ENCODE measurements around the gene TCF7L2. TPM values are rescaled to one million over a fixed set of nuclear protein-coding genes. Genes with fewer than 3 reads are reported as not detected.
A peak's percentile ranks its signal among the peaks of the same experiment; 100 is the strongest.

TCF7L2 gene
- total RNA-seq, 1 donor: 8.8 TPM

DNA sequence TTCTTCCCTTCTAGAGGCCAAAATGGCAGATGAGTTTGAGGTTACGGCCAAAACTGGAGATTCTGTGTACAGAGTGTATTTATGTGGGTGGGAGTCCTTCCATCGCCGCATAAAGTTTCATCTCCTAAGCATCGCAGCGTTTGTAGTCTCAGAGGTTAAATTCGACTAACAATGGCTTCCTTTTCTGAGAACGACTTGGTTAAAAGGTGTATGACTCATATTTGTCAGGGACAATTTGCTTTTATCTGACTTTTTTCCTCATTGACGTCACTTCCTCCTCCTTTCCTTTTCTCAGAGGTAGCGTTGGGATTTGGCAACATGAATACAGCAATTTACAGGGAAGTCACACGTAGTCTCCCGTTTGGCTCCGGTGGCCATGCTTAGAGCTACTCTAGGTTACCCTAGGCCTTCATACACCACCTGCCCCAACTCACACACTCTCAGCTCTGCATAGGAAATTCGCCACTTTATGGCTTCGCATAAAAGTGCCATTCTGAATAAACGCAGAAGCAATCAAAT, 37.6 kb upstream of the TCF7L2 start:
- H3K4me3 ChIP-seq (ENCODE audit: low read depth, low read length): no peak overlapping the region
- DNase-seq (ENCODE audit: low read depth): no peak
- TF ChIP-seq, protein P1, sequence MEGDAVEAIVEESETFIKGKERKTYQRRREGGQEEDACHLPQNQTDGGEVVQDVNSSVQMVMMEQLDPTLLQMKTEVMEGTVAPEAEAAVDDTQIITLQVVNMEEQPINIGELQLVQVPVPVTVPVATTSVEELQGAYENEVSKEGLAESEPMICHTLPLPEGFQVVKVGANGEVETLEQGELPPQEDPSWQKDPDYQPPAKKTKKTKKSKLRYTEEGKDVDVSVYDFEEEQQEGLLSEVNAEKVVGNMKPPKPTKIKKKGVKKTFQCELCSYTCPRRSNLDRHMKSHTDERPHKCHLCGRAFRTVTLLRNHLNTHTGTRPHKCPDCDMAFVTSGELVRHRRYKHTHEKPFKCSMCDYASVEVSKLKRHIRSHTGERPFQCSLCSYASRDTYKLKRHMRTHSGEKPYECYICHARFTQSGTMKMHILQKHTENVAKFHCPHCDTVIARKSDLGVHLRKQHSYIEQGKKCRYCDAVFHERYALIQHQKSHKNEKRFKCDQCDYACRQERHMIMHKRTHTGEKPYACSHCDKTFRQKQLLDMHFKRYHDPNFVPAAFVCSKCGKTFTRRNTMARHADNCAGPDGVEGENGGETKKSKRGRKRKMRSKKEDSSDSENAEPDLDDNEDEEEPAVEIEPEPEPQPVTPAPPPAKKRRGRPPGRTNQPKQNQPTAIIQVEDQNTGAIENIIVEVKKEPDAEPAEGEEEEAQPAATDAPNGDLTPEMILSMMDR (IDR thresholded peaks at IDR 0.05; ENCODE audit: insufficient read depth, low read length): no peak

- TF ChIP-seq, protein P1 (IDR thresholded peaks at IDR 0.05; ENCODE audit: insufficient read depth, low read length): no peak
- H3K4me3 ChIP-seq (ENCODE audit: low read depth, low read length): no peak overlapping the region
- DNase-seq (ENCODE audit: low read depth): no peak
These were observed 36.8 kb upstream of the TCF7L2 start for GRCh38 chr10:112913255-112913654.

- TF ChIP-seq, protein P1 (IDR thresholded peaks at IDR 0.05; ENCODE audit: insufficient read depth, low read length): no peak
- H3K4me3 ChIP-seq (ENCODE audit: low read depth, low read length): no peak overlapping the region
- no peak for DNase-seq (ENCODE audit: low read depth)
These were observed 36.3 kb upstream of the TCF7L2 start for GRCh38 chr10:112913661-112914287.

DNA sequence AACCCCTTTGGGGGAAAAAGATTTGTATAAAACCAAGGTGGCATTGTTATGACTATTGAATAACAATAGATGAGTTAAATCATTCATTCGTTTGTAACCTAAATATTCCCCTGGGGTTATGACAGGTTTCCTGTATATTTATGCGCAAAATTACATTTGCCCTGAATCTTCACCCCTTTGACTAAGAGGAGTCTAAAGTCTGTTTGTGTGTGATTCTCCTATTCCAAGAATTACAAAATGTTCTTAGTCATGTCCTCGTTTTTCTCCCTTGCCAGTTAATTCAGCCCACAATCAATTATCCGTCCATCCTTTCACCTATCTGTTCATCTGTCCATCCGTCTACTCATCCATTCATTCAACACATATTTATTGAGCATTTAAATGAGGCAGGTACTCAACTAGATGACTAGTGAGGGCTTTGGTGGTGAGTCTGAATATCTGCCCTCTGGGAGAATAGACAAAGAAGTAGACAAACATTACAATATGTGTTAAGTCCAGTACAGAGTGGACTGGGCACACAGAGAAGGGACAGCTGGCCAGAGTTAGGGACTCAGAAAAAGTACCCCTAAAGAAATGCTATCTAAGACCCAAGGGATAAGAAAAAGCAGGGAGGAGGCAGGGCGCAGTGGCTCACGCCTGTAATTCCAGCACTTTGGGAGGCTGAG, 35.6 kb upstream of the TCF7L2 start:
- TF ChIP-seq, protein P1 (IDR thresholded peaks at IDR 0.05; ENCODE audit: insufficient read depth, low read length): no peak
- peak; percentile 11 for DNase-seq (ENCODE audit: low read depth)
- no peak overlapping the region for H3K4me3 ChIP-seq (ENCODE audit: low read depth, low read length)

DNA sequence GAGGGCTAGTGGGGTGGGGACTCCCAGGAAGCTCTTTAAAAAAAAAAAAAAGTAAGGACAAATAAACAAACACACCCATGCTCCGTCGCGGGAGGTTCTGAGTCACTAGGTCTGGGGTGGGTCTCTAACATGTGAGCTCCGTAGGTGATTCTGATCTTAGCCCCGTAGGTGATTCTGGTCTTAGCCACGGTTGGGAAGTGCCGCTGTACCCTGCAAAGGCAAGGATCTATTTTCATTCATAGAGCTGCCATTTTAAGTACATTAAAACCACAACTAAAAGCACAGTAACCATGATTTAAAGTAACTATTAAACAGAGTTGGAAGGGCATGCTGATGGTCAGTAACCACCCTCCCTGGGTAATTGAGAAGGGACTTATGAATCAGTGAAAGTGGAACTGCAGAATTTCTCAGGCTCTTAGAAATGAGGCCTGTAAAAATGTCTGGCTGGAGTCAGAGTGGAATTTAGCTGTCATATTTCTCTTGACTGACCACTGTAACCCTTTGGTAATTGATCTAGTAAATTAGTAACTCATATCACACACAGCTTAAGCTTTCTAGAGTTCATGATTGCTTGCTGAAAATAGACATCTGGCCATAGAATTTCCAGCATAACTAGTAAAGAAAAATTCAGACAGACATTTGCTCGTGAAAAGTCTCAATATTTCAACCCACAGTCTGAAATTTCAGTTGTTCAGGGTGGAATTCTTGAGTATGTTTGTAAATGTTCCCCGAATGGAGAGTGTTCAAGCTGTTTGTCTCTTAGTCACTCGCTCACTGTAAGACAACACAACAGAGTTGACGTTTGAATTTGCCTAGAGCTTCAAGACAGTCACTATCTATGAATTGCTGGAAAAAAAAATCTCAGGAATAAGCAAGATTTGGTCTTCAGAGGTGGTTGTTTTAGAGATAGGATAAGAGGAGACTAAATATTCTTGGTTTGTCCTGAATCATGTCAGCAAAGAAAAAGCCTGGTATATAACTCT, 34.2 kb upstream of the TCF7L2 start:
- no peak overlapping the region for H3K4me3 ChIP-seq (ENCODE audit: low read depth, low read length)
- TF ChIP-seq, protein P1 (IDR thresholded peaks at IDR 0.05; ENCODE audit: insufficient read depth, low read length): no peak
- DNase-seq (ENCODE audit: low read depth): peak; percentile 16

DNA sequence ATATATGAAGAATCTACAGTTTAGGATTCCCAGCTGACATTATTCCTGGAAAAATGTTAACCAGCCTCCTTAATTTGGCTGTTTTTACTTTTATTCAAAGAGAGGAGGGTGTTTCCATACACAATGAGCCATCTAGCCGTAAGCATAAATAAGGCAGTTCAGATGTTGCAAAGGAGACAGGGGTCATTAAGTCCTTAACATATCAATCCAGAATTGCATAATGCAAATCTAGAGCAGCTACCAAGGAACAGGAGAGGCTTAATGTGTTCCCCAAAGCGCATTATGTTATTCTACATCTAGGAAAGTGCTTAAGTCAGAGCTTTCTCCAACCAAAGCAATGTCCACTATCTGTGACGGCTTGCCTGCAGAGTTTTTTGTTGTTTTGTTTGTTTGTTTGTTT, 32.4 kb upstream of the TCF7L2 start:
- DNase-seq (ENCODE audit: low read depth): no peak
- TF ChIP-seq, protein P1 (IDR thresholded peaks at IDR 0.05; ENCODE audit: insufficient read depth, low read length): no peak
- no peak overlapping the region for H3K4me3 ChIP-seq (ENCODE audit: low read depth, low read length)

Data from fibroblast of the aortic adventitia (primary cell).